PC-9 (cell line): Measurements from ENCODE around the gene EMC10. TPM values are rescaled to one million over a fixed set of nuclear protein-coding genes. Genes with fewer than 3 reads are reported as not detected.

Experiments
- BruUV-seq: library from RNA; stranded (reverse); fragments of 400-500 nt; replicated peaks from 2 replicates; lab custom pipeline; 2021; lab: Mats Ljungman, UMichigan
- CTCF ChIA-PET: fragments of 300-600 bp; sonication (Branson Sonifier 250); formaldehyde crosslinking; loops from one replicate; lab custom pipeline; 2022; ENCODE audit warnings: antibody characterized with exemption; lab: Charles Lee
- POLR2A ChIA-PET: fragments of 300-600 bp; sonication (Branson Sonifier 250); formaldehyde crosslinking; loops from one replicate; lab custom pipeline; 2022; ENCODE audit warnings: antibody characterized with exemption; ENCODE audit not compliant: unreplicated experiment; lab: Charles Lee
- DNase-seq, 2 experiments: peaks; one replicate each; pipeline versions ENCODE4 v3.0.0 to v3.0.0-alpha.2; 2015 to 2022; ENCODE audit warnings: mixed read lengths in 1 of 2
- H2AFZ ChIP-seq: fragments of 200-600 bp; sonication (generic); 2 replicates; pipeline ENCODE4 v1.8.1; 2017; ENCODE audit warnings: antibody characterized with exemption
- H3F3A ChIP-seq: fragments of 200-600 bp; sonication (generic); 2 replicates; pipeline ENCODE4 v1.8.1; 2017; ENCODE audit warnings: antibody characterized with exemption, mild to moderate bottlenecking, low read depth; ENCODE audit not compliant: insufficient read depth
- H3K27ac ChIP-seq: fragments of 200-600 bp; sonication (generic); 2 replicates; pipeline ENCODE4 v1.6.1; 2016; ENCODE audit warnings: mixed run types
- H3K27me3 ChIP-seq: fragments of 200-600 bp; sonication (generic); 2 replicates; pipeline ENCODE4 v1.6.1; 2016; ENCODE audit warnings: low read depth, mixed run types; ENCODE audit not compliant: insufficient read depth
- H3K36me3 ChIP-seq: fragments of 200-600 bp; sonication (generic); 2 replicates; pipeline ENCODE4 v1.6.1; 2016; ENCODE audit warnings: low read depth, mixed run types
- H3K4me1 ChIP-seq: fragments of 200-600 bp; sonication (generic); replicated peaks from 2 replicates; pipeline ENCODE4 v1.6.1; 2016; ENCODE audit warnings: mixed run types; ENCODE audit not compliant: insufficient read depth
- H3K4me2 ChIP-seq: fragments of 200-600 bp; sonication (generic); 2 replicates; pipeline ENCODE4 v1.6.1; 2017; ENCODE audit warnings: mixed run types
- H3K4me3 ChIP-seq: fragments of 200-600 bp; sonication (generic); 2 replicates; pipeline ENCODE4 v1.6.1; 2016; ENCODE audit warnings: mixed run types
- H3K79me2 ChIP-seq: fragments of 200-600 bp; sonication (generic); 2 replicates; pipeline ENCODE4 v1.6.1; 2017; ENCODE audit warnings: low read depth, mixed run types
- H3K9me2 ChIP-seq: fragments of 200-600 bp; sonication (generic); 2 replicates; pipeline ENCODE4 v1.8.1; 2017; ENCODE audit warnings: mild to moderate bottlenecking; ENCODE audit not compliant: insufficient read depth
- H3K9me3 ChIP-seq: fragments of 200-600 bp; sonication (generic); 2 replicates; pipeline ENCODE4 v1.8.1; 2016; ENCODE audit warnings: low read depth; ENCODE audit not compliant: insufficient read depth
- H4K20me1 ChIP-seq: fragments of 200-600 bp; sonication (generic); 2 replicates; pipeline ENCODE4 v1.8.1; 2017; ENCODE audit not compliant: insufficient read depth
- EZH2 ChIP-seq: fragments of 200-600 bp; sonication (generic); IDR thresholded peaks from 2 replicates; pipeline ENCODE4 v1.8.0; 2017; ENCODE audit warnings: antibody characterized with exemption, low read depth
- intact Hi-C: fragments of 100-400 bp; cut with micrococcal nuclease; formaldehyde crosslinking; loops from one replicate; pipeline ENCODE4 v1.10.0; 2022; ENCODE audit not compliant: unreplicated experiment
- total RNA-seq: library from RNA; stranded (reverse); gene quantifications from 2 replicates; pipeline ENCODE4 v1.2.3, GENCODE V29; 2021
- TF ChIP-seq, protein P1 (sequence below): fragments of 200-600 bp; sonication (generic); conservative IDR thresholded peaks from 2 replicates; pipeline ENCODE4 v1.6.1; 2017; ENCODE audit warnings: mixed run types, antibody characterized with exemption, mild to moderate bottlenecking, moderate library complexity

The EMC10 gene
- total RNA-seq, 1 experiment from 2014 or later: 118 TPM

DNA sequence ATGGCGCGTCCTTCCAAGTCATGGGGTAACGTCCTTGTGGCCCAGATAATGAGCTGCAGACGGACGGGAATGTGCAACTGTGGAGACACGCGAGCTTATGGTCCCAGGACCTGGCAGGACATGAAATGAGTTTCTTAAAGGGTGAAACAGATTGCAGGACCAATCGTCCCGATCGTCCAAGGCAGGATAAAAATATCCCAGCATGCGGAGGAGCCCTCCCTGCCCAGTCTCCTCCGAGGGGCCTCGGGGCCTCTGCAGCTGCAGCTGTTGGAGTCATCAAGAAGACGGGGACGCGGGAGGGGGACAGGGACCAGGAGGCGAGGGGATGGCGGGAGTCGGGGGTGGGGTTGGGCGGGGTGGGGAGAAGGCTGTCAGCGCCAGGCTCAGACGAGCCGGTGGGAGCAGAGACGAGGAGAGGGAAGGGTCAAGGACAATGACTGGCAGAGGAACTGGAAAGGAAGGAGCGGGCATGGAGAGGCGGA lies 14.7 kb downstream of the EMC10 start:
- Histone ChIP-seq H3K36me3 (no peaks in the 10 kb centered on the region), H3K4me1 (no peaks in the 10 kb centered on the region), H4K20me1 (no peaks in the 10 kb centered on the region), H3K79me2 (no peaks in the 10 kb centered on the region), H3F3A (peaks cover 8% of the 10 kb centered on the region; the same call in 1 of the 2 replicates), H3K4me3 (no peak overlapping the region), H2AFZ (no peak overlapping the region), H3K9me2 (no peaks in the 10 kb centered on the region), H3K27me3 (no peaks in the 10 kb centered on the region), H3K9me3 (peaks cover 9% of the 10 kb centered on the region), H3K4me2 (no peak overlapping the region), H3K27ac (no peak overlapping the region)
- intact Hi-C loops: no loop called here
- no TSS peak for BruUV-seq
- ChIA-PET POLR2A (no interaction called here), CTCF (no interaction called here)
- no peak for TF ChIP-seq EZH2
- TF ChIP-seq, protein P1, sequence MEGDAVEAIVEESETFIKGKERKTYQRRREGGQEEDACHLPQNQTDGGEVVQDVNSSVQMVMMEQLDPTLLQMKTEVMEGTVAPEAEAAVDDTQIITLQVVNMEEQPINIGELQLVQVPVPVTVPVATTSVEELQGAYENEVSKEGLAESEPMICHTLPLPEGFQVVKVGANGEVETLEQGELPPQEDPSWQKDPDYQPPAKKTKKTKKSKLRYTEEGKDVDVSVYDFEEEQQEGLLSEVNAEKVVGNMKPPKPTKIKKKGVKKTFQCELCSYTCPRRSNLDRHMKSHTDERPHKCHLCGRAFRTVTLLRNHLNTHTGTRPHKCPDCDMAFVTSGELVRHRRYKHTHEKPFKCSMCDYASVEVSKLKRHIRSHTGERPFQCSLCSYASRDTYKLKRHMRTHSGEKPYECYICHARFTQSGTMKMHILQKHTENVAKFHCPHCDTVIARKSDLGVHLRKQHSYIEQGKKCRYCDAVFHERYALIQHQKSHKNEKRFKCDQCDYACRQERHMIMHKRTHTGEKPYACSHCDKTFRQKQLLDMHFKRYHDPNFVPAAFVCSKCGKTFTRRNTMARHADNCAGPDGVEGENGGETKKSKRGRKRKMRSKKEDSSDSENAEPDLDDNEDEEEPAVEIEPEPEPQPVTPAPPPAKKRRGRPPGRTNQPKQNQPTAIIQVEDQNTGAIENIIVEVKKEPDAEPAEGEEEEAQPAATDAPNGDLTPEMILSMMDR: no peak
- DNase-seq: no peak

GRCh38 chr19:50492303-50493052 lies 16.2 kb downstream of the EMC10 start:
- H3K27me3 ChIP-seq: no peaks in the 10 kb centered on the region
- H3K4me1 ChIP-seq: no peaks in the 10 kb centered on the region
- H3F3A ChIP-seq: peaks cover 8% of the 10 kb centered on the region; the same call in 1 of the 2 replicates
- BruUV-seq: no TSS peak
- no peaks in the 10 kb centered on the region for H3K9me2 ChIP-seq
- no peak for DNase-seq
- no peaks in the 10 kb centered on the region for H4K20me1 ChIP-seq
- ChIA-PET POLR2A (no interaction called here), CTCF (no interaction called here)
- no peak overlapping the region for H3K4me3 ChIP-seq
- TF ChIP-seq, protein P1: no peak
- TF ChIP-seq EZH2: no peak
- H3K36me3 ChIP-seq: no peaks in the 10 kb centered on the region
- no peaks in the 10 kb centered on the region for H3K9me3 ChIP-seq
- H3K27ac ChIP-seq: no peak overlapping the region
- no peak overlapping the region for H3K4me2 ChIP-seq
- no peaks in the 10 kb centered on the region for H3K79me2 ChIP-seq
- intact Hi-C loops: no loop called here
- no peak overlapping the region for H2AFZ ChIP-seq

DNA sequence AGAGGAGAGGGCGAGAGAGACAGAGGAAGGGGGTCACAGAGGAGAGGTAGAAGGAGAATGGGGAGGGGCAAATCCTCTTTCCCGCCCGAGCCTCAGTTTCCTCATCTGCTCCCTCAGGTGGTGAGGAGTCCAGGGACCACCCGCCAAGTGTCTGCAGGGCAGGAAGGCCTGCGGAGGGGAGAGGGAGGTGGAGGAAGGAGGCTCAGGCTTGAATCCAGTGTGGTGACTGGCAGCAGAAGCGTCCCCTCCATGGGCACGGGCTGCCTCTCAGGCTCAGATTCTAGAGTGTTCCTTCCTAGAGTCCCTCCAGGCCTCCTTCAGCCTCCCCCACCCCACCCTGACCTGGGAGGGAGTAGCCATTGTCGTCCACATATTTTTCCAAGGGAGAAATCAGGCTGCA lies 16.9 kb downstream of the EMC10 start:
- no peak overlapping the region for H3K4me2 ChIP-seq
- intact Hi-C loops: no loop called here
- no peaks in the 10 kb centered on the region for H3K36me3 ChIP-seq
- no TSS peak for BruUV-seq
- no peak overlapping the region for H3K4me3 ChIP-seq
- no peak for DNase-seq
- H3K27ac ChIP-seq: no peak overlapping the region
- ChIA-PET POLR2A (no interaction called here), CTCF (no interaction called here)
- no peak overlapping the region for H2AFZ ChIP-seq
- TF ChIP-seq EZH2: no peak
- TF ChIP-seq, protein P1: no peak
- no peaks in the 10 kb centered on the region for H3K9me2 ChIP-seq
- H3K79me2 ChIP-seq: no peaks in the 10 kb centered on the region
- peaks cover 8% of the 10 kb centered on the region; the same call in 1 of the 2 replicates for H3F3A ChIP-seq
- H3K9me3 ChIP-seq: no peaks in the 10 kb centered on the region
- H4K20me1 ChIP-seq: no peaks in the 10 kb centered on the region
- H3K4me1 ChIP-seq: no peaks in the 10 kb centered on the region
- H3K27me3 ChIP-seq: no peaks in the 10 kb centered on the region
